HG02981 (cell line): ENCODE data around the gene CAPG.
"Not testable (repeated sequence)": the region's sequence is repeated elsewhere in the genome, so short reads cannot be mapped to it uniquely, and the experiment has no call there.

Source experiments
- ATAC-seq: cut with Tn5 transposase; IDR thresholded peaks from one replicate; pipeline ENCODE4 v1.9.1; 2021; ENCODE audit warnings: mild to moderate bottlenecking, moderate library complexity; ENCODE audit not compliant: unreplicated experiment

The CAPG gene

GRCh38 chr2:85409845-85410583, at the start of gene CAPG:
CAPG (minus strand) TSS chr2:85410366; CDS start chr2:85402145, 8,221 bp downstream.
- peak; percentile 53 for ATAC-seq

GRCh38 chr2:85459771-85460170, 49.6 kb upstream of the CAPG start:
- ATAC-seq, result no peak

- ATAC-seq, result no peak
Observed at GRCh38 chr2:85458601-85459563, 48.7 kb upstream of the CAPG start.

- ATAC-seq, result no peak
Observed at GRCh38 chr2:85457877-85458316, 47.7 kb upstream of the CAPG start.

GRCh38 chr2:85457043-85457442, 46.9 kb upstream of the CAPG start:
- no peak for ATAC-seq

GRCh38 chr2:85455552-85456090, 45.5 kb upstream of the CAPG start:
- no peak for ATAC-seq

- ATAC-seq, result no peak
Observed at GRCh38 chr2:85453571-85453970, 43.4 kb upstream of the CAPG start.

GRCh38 chr2:85452237-85452636, 42.1 kb upstream of the CAPG start:
- ATAC-seq, result no peak

GRCh38 chr2:85449214-85449588, 39.0 kb upstream of the CAPG start:
- no peak for ATAC-seq

- ATAC-seq, result no peak
Observed at GRCh38 chr2:85448461-85449213, 38.5 kb upstream of the CAPG start.

- no peak for ATAC-seq
Observed at GRCh38 chr2:85447222-85447585, 37.0 kb upstream of the CAPG start.

GRCh38 chr2:85446296-85447221, 36.4 kb upstream of the CAPG start:
- no peak for ATAC-seq

GRCh38 chr2:85445316-85446295, 35.4 kb upstream of the CAPG start:
- no peak for ATAC-seq

GRCh38 chr2:85444629-85445172, 34.5 kb upstream of the CAPG start:
- ATAC-seq, result no peak

- ATAC-seq, result no peak
Observed at GRCh38 chr2:85441864-85442263, 31.7 kb upstream of the CAPG start.

- ATAC-seq, result no peak
Observed at GRCh38 chr2:85440729-85441128, 30.6 kb upstream of the CAPG start.

GRCh38 chr2:85439986-85440385, 29.8 kb upstream of the CAPG start:
- ATAC-seq, result no peak

- ATAC-seq, result not testable (repeated sequence)
Observed at GRCh38 chr2:85439569-85439968, 29.4 kb upstream of the CAPG start.
